H1 (cell line): Measurements from ENCODE around the gene ATP5F1C. TPM values are rescaled to one million over a fixed set of nuclear protein-coding genes. Genes with fewer than 3 reads are reported as not detected.

Experiments used
- CHD7 ChIP-seq: fragments of 300-600 bp; sonication (generic); IDR thresholded peaks from 2 replicates; pipeline ENCODE4 v1.7.1; 2012; ENCODE audit warnings: low read length, moderate library complexity, mild to moderate bottlenecking, inconsistent platforms; ENCODE audit not compliant: insufficient replicate concordance
- KDM4A ChIP-seq: IDR thresholded peaks from one replicate; pipeline ENCODE4 v1.7.1; 2012; ENCODE audit warnings: low read depth, mild to moderate bottlenecking, moderate library complexity, low read length, inconsistent platforms; ENCODE audit not compliant: severe bottlenecking
- PHF8 ChIP-seq: fragments of 200-600 bp; sonication (generic); conservative IDR thresholded peaks from 2 replicates; pipeline ENCODE4 v1.7.1; 2012; ENCODE audit warnings: low read depth, mild to moderate bottlenecking, inconsistent platforms, low read length, moderate library complexity
- SAP30 ChIP-seq: fragments of 300-600 bp; sonication (generic); IDR thresholded peaks from 2 replicates; pipeline ENCODE4 v1.7.1; 2012; ENCODE audit warnings: low read length, moderate library complexity, mild to moderate bottlenecking, inconsistent platforms; ENCODE audit not compliant: insufficient read depth, insufficient replicate concordance
- polyA plus RNA-seq, 7 experiments: library from polyadenylated mRNA; depleted of rRNA in 3 of 7; stranded (reverse) in 5 of 7; unstranded in 2 of 7; fragments of >200 nt in 5 of 7; fragments of 200-250 nt in 2 of 7; gene quantifications; 1 replicate in 5 of 7; 2 replicates in 1 of 7; 4 replicates in 1 of 7; pipeline versions ENCODE4 v1.2.1 to v1.2.3, GENCODE V29; 2011 to 2013; ENCODE audit warnings: missing spikeins in 2 of 7, mixed read lengths in 2 of 7
- total RNA-seq: library from RNA; stranded (reverse); fragmentation: NEBNext Ultra II Directional; extraction: Animal tissue kit (Norgen Biotek cat#: 25700); gene quantifications from 2 replicates; pipeline ENCODE4 v1.2.1, GENCODE V29; 2021

The ATP5F1C gene
- total and polyA plus RNA-seq, 2 of the 8 experiments (the other 6 are each of a cell fraction or from before 2014, with no cell fraction given): 221 to 265 TPM

GRCh38 chr10:7789390-7789789 is 1.4 kb downstream of the ATP5F1C start (continued):
- TF ChIP-seq CHD7 (no peak), SAP30 (no peak), PHF8 (no peak), KDM4A (no peak)
